ENCODE results near the gene PRKCE.

Gene PRKCE

DNA sequence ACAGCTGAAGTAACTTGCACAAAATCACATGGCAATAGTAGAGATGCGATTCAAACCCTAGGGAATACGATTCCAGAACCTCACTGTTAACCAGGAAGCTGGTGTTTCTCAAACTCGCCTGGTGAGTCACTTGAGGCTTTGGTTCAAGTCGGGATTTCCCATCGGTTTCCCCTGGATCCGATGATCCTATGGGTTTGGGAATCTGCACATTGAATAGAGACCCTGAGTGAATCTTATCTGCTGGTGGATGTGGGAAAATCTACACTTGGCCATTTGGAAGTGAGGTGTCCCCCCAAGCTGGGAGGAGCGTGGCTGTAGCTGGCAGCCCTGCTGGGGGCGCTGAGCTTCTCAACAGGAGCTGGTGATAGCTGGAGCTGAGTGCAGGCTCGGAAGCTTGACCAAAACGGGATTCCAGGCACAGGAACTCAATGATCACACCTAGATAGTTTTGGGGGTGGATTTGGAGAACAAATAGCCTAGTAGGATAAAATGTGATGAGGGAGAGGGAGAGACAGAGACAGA lies 135.4 kb downstream of the PRKCE start:
- Histone ChIP-seq H3K4me3 (no peak overlapping the region), H3K9me3 (no peaks in the 10 kb centered on the region), H3K4me1 (peaks cover 0 to 8% (median 2%) of the 10 kb centered on the region in 4 donors), H3K27me3 (no peaks in the 10 kb centered on the region), H3K27ac (no peak overlapping the region), H3K36me3 (no peaks in the 10 kb centered on the region)
- TF ChIP-seq, protein P1, sequence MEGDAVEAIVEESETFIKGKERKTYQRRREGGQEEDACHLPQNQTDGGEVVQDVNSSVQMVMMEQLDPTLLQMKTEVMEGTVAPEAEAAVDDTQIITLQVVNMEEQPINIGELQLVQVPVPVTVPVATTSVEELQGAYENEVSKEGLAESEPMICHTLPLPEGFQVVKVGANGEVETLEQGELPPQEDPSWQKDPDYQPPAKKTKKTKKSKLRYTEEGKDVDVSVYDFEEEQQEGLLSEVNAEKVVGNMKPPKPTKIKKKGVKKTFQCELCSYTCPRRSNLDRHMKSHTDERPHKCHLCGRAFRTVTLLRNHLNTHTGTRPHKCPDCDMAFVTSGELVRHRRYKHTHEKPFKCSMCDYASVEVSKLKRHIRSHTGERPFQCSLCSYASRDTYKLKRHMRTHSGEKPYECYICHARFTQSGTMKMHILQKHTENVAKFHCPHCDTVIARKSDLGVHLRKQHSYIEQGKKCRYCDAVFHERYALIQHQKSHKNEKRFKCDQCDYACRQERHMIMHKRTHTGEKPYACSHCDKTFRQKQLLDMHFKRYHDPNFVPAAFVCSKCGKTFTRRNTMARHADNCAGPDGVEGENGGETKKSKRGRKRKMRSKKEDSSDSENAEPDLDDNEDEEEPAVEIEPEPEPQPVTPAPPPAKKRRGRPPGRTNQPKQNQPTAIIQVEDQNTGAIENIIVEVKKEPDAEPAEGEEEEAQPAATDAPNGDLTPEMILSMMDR (IDR thresholded peaks at IDR 0.05) = no peak
- intact Hi-C loops (cut with DNase I; ENCODE audit: low total_unique reads) = no loop called here
- DNase-seq = peak in 1 of 2 donors; percentile 15

DNA sequence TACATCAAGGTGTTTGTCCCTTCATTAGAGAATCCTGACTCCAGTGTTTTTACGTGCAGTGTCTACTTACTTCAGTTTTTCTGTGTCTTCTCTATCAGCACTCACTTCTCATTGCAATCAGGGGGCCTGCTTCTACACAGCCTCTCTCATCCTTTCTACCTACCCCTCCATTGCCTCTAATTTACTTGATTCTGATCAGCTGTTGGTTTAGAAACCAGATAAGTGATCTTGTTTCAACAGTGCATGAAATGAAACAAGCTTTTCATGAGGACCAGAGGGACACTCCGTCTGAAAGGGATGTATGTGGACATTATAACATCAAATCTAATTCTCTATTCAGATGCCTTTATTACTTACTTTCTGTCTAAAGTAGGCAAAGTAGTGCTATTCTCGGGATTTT lies 136.9 kb downstream of the PRKCE start:
- TF ChIP-seq, protein P1 (IDR thresholded peaks at IDR 0.05) = no peak
- Histone ChIP-seq H3K4me3 (no peak overlapping the region), H3K36me3 (no peaks in the 10 kb centered on the region), H3K27me3 (no peaks in the 10 kb centered on the region), H3K9me3 (no peaks in the 10 kb centered on the region), H3K27ac (no peak overlapping the region), H3K4me1 (peaks cover 0 to 3% (median 0%) of the 10 kb centered on the region in 4 donors)
- no peak for DNase-seq
- intact Hi-C loops (cut with DNase I; ENCODE audit: low total_unique reads) = no loop called here

DNA sequence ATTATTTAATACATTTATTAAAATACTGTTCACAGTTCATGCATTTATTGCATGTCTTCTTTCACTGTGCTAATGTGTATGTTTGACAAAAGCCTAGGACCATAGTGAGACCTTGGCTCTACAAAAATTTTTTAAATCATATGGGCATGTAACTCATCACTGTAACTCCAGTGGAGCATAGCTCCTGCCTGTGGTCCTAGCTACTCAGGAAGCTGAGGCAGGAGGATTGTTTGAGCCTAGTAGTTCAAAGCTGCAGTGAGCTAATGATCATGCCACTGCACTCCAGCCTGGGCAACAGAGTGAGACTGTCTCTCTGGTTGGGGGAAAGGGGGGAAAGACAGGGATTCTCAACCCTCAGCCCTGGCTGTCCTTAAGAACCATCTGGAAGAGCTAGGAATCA lies 137.8 kb downstream of the PRKCE start:
- H3K27me3 ChIP-seq = no peaks in the 10 kb centered on the region
- no peak for DNase-seq
- no peak overlapping the region for H3K4me3 ChIP-seq
- intact Hi-C loops (cut with DNase I; ENCODE audit: low total_unique reads) = no loop called here
- H3K4me1 ChIP-seq = no peaks in the 10 kb centered on the region
- no peak overlapping the region for H3K27ac ChIP-seq
- no peaks in the 10 kb centered on the region for H3K9me3 ChIP-seq
- TF ChIP-seq, protein P1 (IDR thresholded peaks at IDR 0.05) = no peak
- H3K36me3 ChIP-seq = no peaks in the 10 kb centered on the region

DNA sequence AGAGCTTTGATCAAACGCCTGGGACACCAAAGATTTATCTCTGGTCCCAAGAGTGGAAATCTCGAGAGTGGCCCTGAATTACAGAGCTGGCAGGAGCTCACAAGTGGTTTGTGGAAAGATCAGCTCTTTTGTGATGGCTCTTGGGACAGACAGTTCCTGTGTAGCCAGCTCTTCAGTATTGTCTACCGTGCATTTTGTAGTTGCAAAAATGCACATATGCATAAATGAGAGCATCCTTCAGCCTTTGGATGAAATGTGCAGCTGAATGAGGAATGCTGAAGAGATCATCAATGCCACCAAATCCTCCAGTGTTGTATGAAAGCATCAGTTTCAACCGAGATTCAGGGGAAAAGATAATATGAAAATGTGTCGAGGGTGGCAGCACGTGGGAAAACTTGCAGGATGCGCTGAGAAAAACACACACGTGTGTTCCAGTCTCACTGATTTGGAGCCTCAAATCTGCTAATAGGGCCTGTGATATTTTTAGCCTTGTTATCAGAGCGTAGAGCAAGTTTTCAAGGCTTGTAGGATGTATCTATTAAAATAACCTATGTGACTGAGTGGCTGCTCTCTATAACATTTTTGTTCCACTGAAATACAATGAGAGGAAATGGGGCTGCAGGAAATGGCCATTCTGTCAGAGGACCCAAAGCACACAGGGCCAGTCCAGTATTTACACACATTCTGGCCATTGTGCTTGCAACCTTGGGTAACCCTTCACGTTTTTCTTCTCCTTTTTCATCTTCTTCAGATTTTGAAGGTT lies 138.7 kb downstream of the PRKCE start:
- Histone ChIP-seq H3K4me1 (no peaks in the 10 kb centered on the region), H3K36me3 (no peaks in the 10 kb centered on the region), H3K9me3 (no peaks in the 10 kb centered on the region), H3K4me3 (no peak overlapping the region), H3K27ac (no peak overlapping the region), H3K27me3 (no peaks in the 10 kb centered on the region)
- DNase-seq = no peak
- TF ChIP-seq, protein P1 (IDR thresholded peaks at IDR 0.05) = no peak
- intact Hi-C loops (cut with DNase I; ENCODE audit: low total_unique reads) = no loop called here

DNA sequence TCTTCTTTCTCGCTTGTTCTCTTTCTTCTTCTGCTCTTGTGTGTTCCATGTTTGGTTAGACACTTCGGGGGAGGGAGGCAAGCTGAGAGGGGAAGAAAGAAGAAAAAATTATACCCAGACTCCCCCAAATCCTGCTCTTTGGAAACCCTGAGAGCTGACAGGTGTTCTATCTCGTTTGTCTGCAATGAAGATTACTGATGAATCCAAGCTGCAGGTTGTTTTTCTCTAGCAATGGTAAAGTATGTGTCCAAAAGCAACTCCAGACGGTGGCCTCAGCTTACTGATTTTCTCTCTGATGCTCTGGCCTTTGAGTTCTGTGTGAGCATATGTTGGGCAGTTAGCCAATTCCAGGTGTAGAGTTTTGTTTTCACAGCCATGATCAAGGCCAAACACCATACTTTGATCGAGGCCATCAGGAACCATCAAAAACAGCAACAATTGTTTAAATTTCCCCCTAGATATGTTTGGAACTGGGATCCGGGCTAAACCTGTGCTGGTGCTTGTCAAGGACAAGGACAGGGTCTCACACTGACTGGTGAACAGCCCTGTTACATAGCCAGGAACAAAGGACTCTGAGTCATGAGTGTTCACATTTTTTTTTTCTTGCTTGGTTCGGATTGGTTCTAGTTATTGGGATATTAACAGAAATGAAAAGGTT lies 142.0 kb downstream of the PRKCE start:
- intact Hi-C loops (cut with DNase I; ENCODE audit: low total_unique reads) = no loop called here
- TF ChIP-seq, protein P1 (IDR thresholded peaks at IDR 0.05) = no peak
- Histone ChIP-seq H3K36me3 (no peaks in the 10 kb centered on the region), H3K27me3 (no peaks in the 10 kb centered on the region), H3K27ac (no peak overlapping the region), H3K9me3 (no peaks in the 10 kb centered on the region), H3K4me1 (no peaks in the 10 kb centered on the region), H3K4me3 (no peak overlapping the region)
- peak in 1 of 2 donors; percentile 2 for DNase-seq
